Stomach (tissue), 9 donors: ENCODE data around the gene MARCHF3. TPM values are rescaled to one million over a fixed set of nuclear protein-coding genes. Genes with fewer than 3 reads are reported as not detected.

Source experiments
- DNase-seq, 2 donors: peaks; one replicate each; pipeline versions ENCODE4 v3.0.0 to v3.0.0-alpha.2; 2013 to 2019
- H3K27ac ChIP-seq, 5 donors: fragments of 200-600 bp in 4 of 5; sonication (generic) in 4 of 5; one replicate each; pipeline ENCODE4 v1.5.1; 2013 to 2019; ENCODE audit warnings: mild to moderate bottlenecking in 1 of 5, moderate library complexity in 1 of 5
- H3K27me3 ChIP-seq, 3 donors: fragments of 200-600 bp; sonication (generic); one replicate each; pipeline ENCODE4 v1.5.1; 2017 to 2019; ENCODE audit warnings: mixed run types in 1 of 3
- H3K36me3 ChIP-seq, 4 donors: fragments of 200-600 bp; sonication (generic); 1 replicate in 3 of 4; 2 replicates in 1 of 4; pipeline ENCODE4 v1.5.1; 2016 to 2019
- H3K4me1 ChIP-seq, 4 donors: fragments of 200-600 bp; sonication (generic); one replicate each; pipeline ENCODE4 v1.5.1; 2016 to 2019
- H3K4me3 ChIP-seq, 4 donors: fragments of 200-600 bp; sonication (generic) in 3 of 4; one replicate each; pipeline ENCODE4 v1.5.1; 2016 to 2019; ENCODE audit warnings: mild to moderate bottlenecking in 1 of 4
- H3K9me3 ChIP-seq, 4 donors: fragments of 200-600 bp; sonication (generic); one replicate each; pipeline ENCODE4 v1.5.1; 2016 to 2019
- EP300 ChIP-seq: sonication (generic); formaldehyde crosslinking; IDR thresholded peaks from one replicate; pipeline ENCODE4 v1.6.1; 2017; ENCODE audit warnings: antibody characterized with exemption
- POLR2A ChIP-seq, 4 donors: fragments of 450-650 bp; IDR thresholded peaks; one replicate each; pipeline ENCODE4 v1.6.1; 2016; ENCODE audit warnings: antibody characterized with exemption in 4 of 4, control low read depth in 2 of 4, mild to moderate bottlenecking in 1 of 4, moderate library complexity in 1 of 4
- POLR2AphosphoS5 ChIP-seq, 3 donors: sonication (generic); formaldehyde crosslinking; IDR thresholded peaks; one replicate each; pipeline ENCODE4 v1.6.1; 2016; ENCODE audit warnings: antibody characterized with exemption in 3 of 3
- WGBS, 5 donors: extraction: QIAGEN DNeasy Blood & Tissue Kit in 3 of 5; methylation state at CpG; one replicate each; pipeline versions ENCODE4 v1.1.5 to v1.1.7; 2013 to 2018; 5-methylcytosine and 5-hydroxymethylcytosine counted together
- intact Hi-C: fragments of 100-400 bp; cut with DNase I; formaldehyde crosslinking; loops from one replicate; pipeline ENCODE4 v1.15.1; 2023; ENCODE audit warnings: low total_unique reads
- polyA plus RNA-seq, 3 donors: library from polyadenylated mRNA; stranded (reverse); fragments of 200-250 nt; gene quantifications; one replicate each; pipeline ENCODE4 v1.2.3, GENCODE V29; 2013
- total RNA-seq, 5 donors: library from RNA; depleted of rRNA; stranded (reverse); fragments of >200 nt; gene quantifications; one replicate each; pipeline versions ENCODE4 v1.1.0 to v1.2.3, GENCODE V29; 2014 to 2016
- TF ChIP-seq, protein P1 (sequence below), 7 experiments: fragments of 450-650 bp in 4 of 7; fragments of 200-600 bp in 3 of 7; sonication (generic) in 3 of 7; IDR thresholded peaks; one replicate each; pipeline ENCODE4 v1.5.1; 2016 to 2019; ENCODE audit warnings: antibody characterized with exemption in 7 of 7, control low read depth in 2 of 7, mild to moderate bottlenecking in 1 of 7
- donor health status: healthy with polysubstance abuse.
- donor health status: Bipolar disorder and iron deficiency.
- donor health status: healthy.

The MARCHF3 gene
- total and polyA plus RNA-seq, 8 donors = 1.1 to 11.9 (median 2.6) TPM; not detected in 1

DNA sequence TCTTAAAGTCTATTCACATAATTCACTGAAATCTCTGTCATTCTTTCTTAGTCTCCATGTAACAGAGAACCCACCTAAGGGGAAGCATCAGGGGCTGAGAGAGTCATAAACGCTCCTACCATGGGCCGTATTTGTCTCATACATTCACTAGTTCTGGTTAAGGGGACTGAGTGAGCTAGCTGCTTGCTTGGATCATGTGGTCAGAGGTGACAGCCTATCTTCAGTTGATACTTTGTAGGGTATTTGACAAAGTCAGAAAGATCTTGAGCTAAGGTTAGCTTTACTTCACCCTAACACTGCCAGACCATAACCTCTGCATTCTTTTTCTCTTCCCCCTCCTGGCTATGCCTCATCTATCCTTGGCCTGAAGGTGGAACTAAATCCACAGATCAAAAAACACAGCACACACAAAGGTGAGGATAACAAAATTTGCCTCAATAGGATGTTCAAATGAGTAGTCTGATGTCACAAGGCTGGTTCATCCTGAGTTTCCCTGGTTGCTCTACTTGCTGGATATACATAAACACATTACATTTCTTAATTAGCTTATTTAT lies 66.5 kb downstream of the MARCHF3 start:
- Histone ChIP-seq H3K4me1 (no peaks in the 10 kb centered on the region), H3K27ac (no peak overlapping the region), H3K36me3 (no peaks in the 10 kb centered on the region), H3K4me3 (no peak overlapping the region), H3K9me3 (no peaks in the 10 kb centered on the region), H3K27me3 (no peaks in the 10 kb centered on the region)
- no peak for DNase-seq
- WGBS, 5 donors = 84 to 97% (median 91%) methylated on average over 2 of the region's 2 CpGs
- TF ChIP-seq POLR2A (IDR thresholded peaks at IDR 0.05) (no peak), POLR2AphosphoS5 (IDR thresholded peaks at IDR 0.05) (no peak), EP300 (no peak)
- TF ChIP-seq, protein P1, sequence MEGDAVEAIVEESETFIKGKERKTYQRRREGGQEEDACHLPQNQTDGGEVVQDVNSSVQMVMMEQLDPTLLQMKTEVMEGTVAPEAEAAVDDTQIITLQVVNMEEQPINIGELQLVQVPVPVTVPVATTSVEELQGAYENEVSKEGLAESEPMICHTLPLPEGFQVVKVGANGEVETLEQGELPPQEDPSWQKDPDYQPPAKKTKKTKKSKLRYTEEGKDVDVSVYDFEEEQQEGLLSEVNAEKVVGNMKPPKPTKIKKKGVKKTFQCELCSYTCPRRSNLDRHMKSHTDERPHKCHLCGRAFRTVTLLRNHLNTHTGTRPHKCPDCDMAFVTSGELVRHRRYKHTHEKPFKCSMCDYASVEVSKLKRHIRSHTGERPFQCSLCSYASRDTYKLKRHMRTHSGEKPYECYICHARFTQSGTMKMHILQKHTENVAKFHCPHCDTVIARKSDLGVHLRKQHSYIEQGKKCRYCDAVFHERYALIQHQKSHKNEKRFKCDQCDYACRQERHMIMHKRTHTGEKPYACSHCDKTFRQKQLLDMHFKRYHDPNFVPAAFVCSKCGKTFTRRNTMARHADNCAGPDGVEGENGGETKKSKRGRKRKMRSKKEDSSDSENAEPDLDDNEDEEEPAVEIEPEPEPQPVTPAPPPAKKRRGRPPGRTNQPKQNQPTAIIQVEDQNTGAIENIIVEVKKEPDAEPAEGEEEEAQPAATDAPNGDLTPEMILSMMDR (IDR thresholded peaks at IDR 0.05) = no peak
- intact Hi-C loops = no loop called here

DNA sequence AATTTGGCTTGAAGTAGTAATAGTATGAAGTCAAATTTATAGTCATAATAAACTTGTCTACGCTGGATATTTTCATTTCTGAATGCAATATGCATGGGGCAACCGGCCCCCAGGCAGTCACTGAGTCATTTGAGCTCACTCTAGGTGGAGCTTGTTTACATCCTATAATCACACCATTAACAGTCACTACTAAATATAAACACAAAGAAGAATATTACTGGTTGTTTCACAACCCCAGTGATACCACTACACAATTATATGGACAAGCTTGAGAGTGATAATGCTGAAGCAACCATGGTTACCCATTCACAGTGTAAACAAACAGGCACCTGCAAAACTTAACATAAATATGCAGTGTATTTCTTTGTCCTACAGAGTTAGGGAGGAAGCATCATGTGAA lies 68.7 kb downstream of the MARCHF3 start:
- Histone ChIP-seq H3K27me3 (no peaks in the 10 kb centered on the region), H3K27ac (no peak overlapping the region), H3K4me3 (no peak overlapping the region), H3K36me3 (no peaks in the 10 kb centered on the region), H3K9me3 (no peaks in the 10 kb centered on the region), H3K4me1 (no peaks in the 10 kb centered on the region)
- WGBS, 5 donors = 68 to 93% (median 72%) methylated on average over 2 of the region's 2 CpGs
- DNase-seq = no peak
- intact Hi-C loops = no loop called here
- TF ChIP-seq, protein P1 (IDR thresholded peaks at IDR 0.05) = no peak
- no peak for TF ChIP-seq POLR2A (IDR thresholded peaks at IDR 0.05)
- no peak for TF ChIP-seq POLR2AphosphoS5 (IDR thresholded peaks at IDR 0.05)
- no peak for TF ChIP-seq EP300

DNA sequence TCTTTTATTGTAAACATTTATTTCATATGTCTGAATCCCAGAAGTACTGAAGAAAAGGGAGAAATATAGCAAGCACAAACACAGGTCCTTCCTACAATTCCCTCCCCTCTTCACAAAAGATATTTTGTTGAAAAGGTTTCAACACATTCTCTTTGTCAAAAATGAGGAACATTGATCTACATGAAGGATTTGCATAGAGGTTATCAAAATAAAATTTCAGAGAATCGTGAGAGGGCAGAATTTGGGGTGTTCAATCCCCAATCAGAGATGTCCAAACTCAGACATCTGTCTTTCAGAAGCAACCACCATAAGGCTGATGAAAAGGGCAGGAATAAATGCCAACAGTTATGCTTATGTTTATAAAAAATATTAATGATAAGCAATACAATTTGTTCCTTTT lies 69.2 kb downstream of the MARCHF3 start:
- H3K4me1 ChIP-seq = no peaks in the 10 kb centered on the region
- DNase-seq = no peak
- no peaks in the 10 kb centered on the region for H3K9me3 ChIP-seq
- no peaks in the 10 kb centered on the region for H3K27me3 ChIP-seq
- no peaks in the 10 kb centered on the region for H3K36me3 ChIP-seq
- no peak overlapping the region for H3K4me3 ChIP-seq
- H3K27ac ChIP-seq = no peak overlapping the region
- intact Hi-C loops = no loop called here
- TF ChIP-seq POLR2A (IDR thresholded peaks at IDR 0.05) (no peak), EP300 (no peak), POLR2AphosphoS5 (IDR thresholded peaks at IDR 0.05) (no peak)
- TF ChIP-seq, protein P1 (IDR thresholded peaks at IDR 0.05) = no peak
- 51 to 87% (median 80%) methylated on average over 1 of the region's 1 CpG for WGBS, 5 donors

DNA sequence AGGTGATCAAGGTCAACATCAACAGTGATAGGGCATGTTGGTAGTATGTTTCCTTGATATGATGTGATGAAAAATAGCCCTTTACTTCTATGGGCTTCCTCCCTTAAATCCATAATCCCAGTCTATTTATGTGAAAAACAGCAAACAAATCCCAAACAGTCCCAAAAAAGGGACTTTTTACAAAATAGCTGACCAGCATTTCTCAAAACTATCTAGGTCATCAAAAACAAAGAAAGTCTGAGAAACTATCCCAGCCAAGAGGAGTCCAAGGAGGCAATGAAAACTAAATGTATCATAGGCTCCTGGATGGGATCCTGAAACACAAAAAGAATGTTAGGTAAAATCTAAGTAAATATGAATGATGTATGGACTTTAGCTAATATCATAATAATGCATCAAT lies 71.2 kb downstream of the MARCHF3 start:
- intact Hi-C loops = no loop called here

More for the DNA sequence above, 71.2 kb downstream of the MARCHF3 start:
- Histone ChIP-seq H3K27me3 (no peaks in the 10 kb centered on the region), H3K4me3 (no peak overlapping the region), H3K36me3 (no peaks in the 10 kb centered on the region), H3K4me1 (no peaks in the 10 kb centered on the region), H3K27ac (no peak overlapping the region), H3K9me3 (no peaks in the 10 kb centered on the region)
- no peak for DNase-seq
- TF ChIP-seq, protein P1 (IDR thresholded peaks at IDR 0.05) = no peak
- TF ChIP-seq POLR2A (IDR thresholded peaks at IDR 0.05) (no peak), EP300 (no peak), POLR2AphosphoS5 (IDR thresholded peaks at IDR 0.05) (no peak)
